Left colon (tissue), 2 donors: ENCODE measurements around the gene FAM25G. TPM values are rescaled to one million over a fixed set of nuclear protein-coding genes. Genes with fewer than 3 reads are reported as not detected.
"Not testable (repeated sequence)": the region's sequence is repeated elsewhere in the genome, so short reads cannot be mapped to it uniquely, and the experiment has no call there.

ENCODE experiments used
- ATAC-seq: fragments of 200-7000 bp; cut with Tn5 transposase; one replicate; pipeline ENCODE4 v1.9.1; 2020; ENCODE audit warnings: mild to moderate bottlenecking, moderate library complexity
- DNase-seq, 2 donors: peaks; one replicate each; pipeline ENCODE4 v3.0.0-alpha.2; 2020
- intact Hi-C, 2 donors: fragments of 100-400 bp; cut with DNase I in 1 of 2; cut with micrococcal nuclease in 1 of 2; formaldehyde crosslinking; loops; one replicate each; pipeline versions ENCODE4 v1.11.2 to v1.14.0; 2022; cut with DNase I, micrococcal nuclease
- total RNA-seq, 2 donors: library from RNA; stranded (reverse); fragmentation: NEBNext Ultra II Directional; extraction: Animal tissue kit (Norgen Biotek cat#: 25700); gene quantifications; one replicate each; pipeline ENCODE4 v1.2.1, GENCODE V29; 2021
- donor health status: DM: no; HTN: no; CAD: no.
- donor health status: DM: yes; HTN: yes; CAD: no.

Gene FAM25G
- total RNA-seq, 2 donors from 2014 or later = 2.7 to 2.9 TPM

DNA sequence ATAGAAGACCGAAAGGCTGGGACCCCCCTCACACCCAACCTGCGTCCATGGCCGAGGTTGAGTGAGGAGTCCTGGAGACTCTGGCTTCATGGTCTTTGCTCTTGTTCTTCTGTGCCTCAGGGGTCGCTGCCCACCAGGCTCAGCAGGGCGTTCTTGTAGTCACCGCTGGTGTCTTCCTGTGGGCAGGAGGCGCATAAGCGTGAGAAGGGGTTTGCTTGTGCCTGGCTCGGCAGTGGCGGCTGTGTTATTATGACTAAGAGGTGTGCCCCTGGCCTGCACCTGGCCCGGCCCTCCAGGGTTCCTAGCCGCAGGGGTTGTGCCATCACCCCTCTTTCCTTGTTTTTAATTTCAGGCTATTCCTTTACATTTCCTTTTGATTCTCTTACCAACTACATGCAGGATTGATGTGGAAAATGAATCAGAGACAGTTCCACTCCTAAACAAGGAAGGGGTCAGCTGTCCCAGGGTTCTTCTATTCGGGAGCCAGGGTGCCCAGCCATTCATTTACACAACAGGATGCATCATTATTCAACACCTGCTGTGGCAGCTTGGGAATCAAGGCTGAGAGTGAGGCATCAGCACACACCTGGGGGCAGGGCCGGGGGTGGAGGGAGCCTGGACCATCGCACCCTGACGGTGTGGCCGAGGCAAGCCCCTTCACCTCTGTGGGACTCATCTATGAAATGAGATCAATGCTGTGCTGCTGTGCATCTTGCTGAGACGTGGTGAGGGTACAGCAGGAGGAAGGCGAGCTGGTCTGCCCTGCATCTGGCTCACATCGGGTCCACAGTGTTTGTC lies 22.6 kb downstream of the FAM25G start:
- DNase-seq, ATAC-seq, intact Hi-C loops: not testable (repeated sequence)

DNA sequence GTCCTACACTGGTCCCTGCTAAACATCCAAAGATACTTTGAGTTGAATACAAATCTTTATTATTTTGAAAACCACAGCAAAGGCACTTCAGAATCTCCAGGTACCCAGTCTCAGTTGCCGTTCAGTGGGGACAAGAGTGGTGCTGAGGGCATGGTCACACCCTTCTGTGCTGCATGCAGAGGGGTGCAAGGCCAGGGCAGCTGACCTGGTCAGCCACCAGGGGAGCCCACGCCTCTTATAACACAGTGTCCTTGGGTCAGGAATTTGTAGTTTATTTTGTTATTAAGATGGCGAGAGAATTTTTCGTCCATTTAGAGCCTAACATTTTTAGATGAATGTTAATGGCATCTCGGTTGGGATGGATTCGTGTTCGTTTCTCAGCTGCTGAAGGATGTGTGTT lies 23.5 kb downstream of the FAM25G start:
- intact Hi-C loops, DNase-seq, ATAC-seq: not testable (repeated sequence)

DNA sequence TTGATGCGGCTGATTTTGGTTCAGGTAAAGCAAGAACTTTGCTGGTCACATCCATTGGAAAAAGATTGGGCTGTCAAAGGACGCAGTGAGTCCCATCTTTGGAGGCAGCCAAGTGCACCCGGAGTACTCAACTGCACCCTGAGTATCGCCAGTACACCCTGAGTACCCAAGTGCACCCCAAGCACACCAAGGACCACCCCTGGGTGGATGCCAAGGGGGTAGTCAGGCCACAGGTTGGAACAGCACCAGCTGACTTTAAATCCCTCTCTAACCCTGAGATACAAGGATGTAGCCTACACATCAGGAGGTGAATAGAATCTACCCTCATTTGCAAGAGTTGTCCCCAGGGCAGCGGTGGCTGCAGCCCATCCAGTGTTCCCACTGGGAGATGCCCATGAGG lies 24.0 kb downstream of the FAM25G start:
- intact Hi-C loops, ATAC-seq, DNase-seq: not testable (repeated sequence)

DNA sequence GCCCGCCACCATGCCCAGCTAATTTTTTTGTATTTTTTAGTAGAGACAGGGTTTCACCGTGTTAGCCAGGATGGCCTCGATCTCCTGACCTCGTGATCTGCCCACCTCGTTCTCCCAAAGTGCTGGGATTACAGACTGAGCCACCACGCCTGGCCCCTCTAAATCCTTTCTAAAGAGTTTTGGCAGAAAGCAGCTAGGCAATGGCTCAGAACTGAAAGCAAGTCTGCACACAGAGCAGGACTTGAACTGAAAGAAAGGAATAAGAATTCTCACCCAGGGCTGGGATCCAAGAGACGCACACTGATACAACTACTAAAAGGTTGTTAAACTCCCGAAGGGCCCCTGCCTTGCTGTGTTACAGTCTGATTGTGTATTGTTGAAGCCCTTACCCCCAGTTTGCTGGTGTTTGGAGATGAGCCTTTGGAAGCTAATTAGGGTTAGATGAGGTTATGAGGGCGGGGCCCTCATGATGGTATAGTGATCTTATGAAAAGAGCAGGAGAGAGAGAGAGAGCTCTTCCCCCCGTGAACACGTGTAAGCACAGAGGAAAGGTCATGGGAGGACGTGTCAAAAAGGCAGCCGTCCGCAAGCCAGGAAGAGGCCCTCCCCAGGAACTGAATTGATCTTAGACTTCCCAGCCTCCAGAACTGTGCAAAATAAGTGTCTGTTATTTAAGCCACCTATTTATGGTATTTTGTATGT lies 26.1 kb downstream of the FAM25G start:
- intact Hi-C loops, DNase-seq, ATAC-seq: not testable (repeated sequence)

DNA sequence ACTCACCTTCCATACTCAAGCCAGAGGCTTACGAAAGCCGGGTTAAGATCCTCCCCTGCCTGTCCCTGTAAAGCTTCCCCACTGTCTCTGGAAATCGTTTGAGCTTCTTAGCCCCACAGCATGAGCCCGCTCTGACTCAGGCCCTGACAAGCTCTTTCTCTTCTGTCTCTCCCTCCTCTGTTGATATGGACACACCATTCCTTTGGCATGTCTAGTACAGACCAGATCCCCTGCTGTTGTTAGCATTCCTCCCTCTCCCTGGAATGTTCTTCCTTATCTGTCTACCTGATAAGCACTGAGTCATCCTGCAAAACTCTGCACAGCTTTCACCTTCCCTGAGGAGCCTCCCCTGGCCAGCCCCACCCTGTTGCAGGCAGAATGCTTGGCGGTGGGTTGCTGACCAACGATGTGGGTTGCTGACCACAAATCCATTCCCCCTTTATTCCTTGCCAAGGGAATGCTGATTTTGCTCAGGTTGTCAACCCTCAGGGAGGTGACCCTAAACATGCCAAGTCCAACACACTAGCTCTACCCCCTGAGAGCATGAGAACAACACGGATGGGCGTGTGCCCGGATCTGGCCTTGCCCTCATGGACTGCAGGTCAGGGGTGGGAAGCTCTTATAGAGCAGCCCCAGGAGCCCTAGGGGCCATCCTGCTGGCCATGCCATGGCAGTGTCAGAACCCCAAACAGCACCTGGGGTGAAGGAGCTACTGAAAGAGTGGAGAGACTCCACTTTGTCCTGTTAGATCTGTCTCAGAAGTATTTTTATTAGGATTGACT lies 28.7 kb downstream of the FAM25G start:
- intact Hi-C loops, DNase-seq: not testable (repeated sequence)
- ATAC-seq = peak; percentile 86

DNA sequence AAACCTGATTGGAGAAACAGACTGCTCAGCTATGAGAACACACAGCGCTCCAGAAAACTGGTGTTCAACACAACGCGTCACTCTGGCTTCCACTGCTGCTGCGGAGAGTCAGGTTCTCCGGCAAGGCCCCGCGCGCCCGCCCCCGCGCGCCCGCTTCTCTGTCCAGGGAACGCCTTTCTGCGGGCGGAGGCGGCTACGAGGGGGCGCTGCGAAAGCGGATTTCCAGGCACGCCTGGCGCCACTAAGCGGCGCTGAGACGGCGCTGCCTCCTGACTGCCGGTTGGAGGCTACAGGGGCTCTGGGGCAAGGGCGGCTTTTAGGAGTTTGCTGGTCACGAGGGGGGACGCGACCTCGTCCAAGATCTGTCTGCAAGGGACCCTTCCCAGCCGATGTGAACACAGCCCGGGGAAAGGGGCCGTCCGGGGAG lies 30.2 kb downstream of the FAM25G start:
- ATAC-seq = peak; percentile 80
- peak in 1 of 2 donors; percentile 37 for DNase-seq
- intact Hi-C loops = not testable (repeated sequence)

DNA sequence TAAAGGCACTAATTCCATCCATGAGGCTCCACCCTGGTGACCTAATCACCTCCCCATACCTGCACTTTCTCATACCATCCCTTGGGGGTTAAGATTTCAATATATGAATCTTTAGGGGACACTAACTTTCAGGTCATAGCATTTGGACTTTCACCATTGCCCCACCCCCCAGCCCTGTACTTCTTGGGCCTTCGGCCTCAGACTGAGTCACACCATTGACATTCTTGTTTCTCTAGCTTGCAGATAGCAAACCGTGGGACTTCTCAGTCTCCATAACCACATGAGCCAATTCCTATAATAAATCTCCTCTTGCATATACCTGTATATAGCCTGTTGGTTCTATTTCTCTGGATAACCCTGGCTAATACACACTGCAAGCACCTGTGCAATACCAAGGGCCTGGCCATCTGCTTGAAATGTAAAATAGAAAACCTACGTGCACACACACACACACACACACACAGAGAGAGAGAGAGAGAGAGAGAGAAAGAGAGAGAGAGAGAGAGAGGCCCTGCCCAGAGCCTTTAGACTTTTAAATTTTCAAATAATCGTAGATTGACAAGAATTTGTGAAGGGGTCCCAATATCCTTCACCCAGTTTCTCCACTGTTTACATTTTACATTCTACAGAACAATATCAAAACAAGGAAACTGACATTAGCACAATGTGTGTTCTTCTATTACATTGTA lies 32.9 kb downstream of the FAM25G start:
- ATAC-seq = no peak
- no peak for DNase-seq
- intact Hi-C loops = no loop called here

DNA sequence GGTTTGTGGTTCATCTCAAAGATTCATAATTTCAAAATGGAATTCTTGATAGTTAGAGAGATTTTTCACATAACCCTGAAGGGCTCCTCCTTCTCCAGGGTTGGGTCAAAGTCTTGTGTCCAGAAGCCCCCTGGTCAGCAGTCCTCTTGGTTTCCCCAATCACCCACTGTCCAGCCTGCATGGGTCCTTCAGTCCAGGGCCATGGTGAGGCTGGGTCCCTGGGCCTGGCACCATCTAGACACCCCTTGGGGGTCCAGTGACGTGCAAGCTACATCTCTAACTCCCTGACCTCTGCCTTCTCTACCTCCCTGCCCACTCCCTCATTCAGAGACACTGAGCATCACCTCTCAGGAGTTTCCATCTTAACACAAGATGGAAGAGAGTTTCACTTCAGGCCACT lies 33.7 kb downstream of the FAM25G start:
- DNase-seq (no peak), ATAC-seq (no peak)
- intact Hi-C loops = no loop called here

DNA sequence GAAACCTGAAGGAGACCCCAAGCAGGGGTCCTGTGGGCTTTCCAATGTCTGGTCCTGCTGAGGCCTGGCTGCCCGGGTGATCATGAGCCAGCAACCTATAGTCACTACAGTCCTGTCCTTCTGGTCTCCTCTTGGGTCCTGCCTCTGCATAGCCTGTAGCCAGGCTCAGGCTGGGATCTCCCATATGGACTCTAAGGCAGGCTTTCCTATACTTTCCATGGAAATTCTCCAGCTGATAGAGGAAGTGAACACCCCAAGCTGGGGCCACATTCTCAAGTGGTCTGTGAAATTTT lies 34.0 kb downstream of the FAM25G start:
- DNase-seq = no peak
- intact Hi-C loops = no loop called here
- ATAC-seq = no peak

DNA sequence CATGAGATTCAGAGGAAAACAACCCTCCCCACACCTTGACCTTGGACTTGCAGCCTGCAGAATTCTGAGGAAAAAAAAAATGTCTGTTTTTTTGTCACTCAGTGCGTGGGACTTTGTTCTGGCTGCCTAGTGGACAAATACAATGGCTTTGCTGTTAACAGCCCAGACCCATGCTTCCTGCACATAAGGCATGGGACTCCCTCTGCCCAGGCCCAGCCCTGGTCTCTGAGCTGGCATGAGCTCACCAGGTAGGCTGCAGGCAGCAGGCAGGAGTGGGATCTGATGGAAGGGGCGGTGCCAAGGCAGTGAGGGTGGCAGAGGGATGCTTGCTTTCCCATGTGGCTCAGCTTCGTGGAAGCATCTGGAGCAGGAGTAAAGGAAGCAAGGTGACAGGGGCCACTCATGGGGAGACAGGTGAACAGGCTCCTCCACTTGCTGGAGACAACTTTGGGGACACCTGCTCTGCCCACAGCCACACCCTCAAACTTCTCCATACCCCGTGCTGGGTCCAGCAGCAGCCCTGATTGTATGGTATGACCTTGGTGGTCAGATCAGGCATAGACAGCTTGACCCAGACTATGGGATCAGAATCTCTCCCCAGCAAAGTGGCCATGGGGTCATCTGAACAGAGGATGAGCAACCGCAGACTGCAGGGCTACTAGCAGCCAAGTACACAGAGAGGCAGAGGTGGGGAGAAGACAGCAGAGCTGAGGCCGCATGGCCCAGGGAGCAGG lies 34.5 kb downstream of the FAM25G start:
- DNase-seq (no peak), ATAC-seq (no peak)
- intact Hi-C loops = no loop called here

DNA sequence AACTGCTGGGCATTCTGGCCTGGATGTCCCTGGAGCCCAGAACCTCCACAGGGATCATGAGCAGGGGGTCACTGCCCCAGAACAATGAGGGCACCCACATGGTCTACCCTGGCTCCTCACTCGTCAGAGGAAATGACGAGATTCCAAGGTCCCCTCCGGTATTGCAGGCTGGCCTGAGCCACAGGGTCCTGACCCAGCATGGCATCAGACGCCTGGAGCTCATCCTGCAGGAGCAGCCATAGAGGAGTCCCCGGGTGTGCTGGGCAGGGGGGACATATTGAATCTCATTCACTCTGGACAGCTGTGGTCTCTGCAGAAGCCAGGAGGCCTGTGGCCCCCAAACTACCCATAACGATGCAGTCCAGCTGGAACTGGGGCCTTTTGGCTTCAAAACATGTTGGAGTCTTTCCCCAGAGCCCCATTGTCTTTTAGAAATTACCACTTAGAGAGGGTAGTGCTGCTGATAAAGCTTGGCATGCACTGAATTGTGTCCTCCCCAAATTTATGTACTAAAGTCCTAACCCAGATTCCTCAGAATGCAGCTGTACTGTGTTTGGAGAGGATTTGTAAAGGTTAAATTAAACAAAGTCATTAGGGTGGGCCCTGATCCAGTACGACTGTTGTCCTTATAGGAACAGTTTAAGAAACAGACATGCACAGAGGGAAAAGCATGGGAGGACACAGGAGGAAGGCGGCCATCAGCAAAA lies 35.3 kb downstream of the FAM25G start:
- no peak for DNase-seq
- no peak for ATAC-seq
- intact Hi-C loops = no loop called here

DNA sequence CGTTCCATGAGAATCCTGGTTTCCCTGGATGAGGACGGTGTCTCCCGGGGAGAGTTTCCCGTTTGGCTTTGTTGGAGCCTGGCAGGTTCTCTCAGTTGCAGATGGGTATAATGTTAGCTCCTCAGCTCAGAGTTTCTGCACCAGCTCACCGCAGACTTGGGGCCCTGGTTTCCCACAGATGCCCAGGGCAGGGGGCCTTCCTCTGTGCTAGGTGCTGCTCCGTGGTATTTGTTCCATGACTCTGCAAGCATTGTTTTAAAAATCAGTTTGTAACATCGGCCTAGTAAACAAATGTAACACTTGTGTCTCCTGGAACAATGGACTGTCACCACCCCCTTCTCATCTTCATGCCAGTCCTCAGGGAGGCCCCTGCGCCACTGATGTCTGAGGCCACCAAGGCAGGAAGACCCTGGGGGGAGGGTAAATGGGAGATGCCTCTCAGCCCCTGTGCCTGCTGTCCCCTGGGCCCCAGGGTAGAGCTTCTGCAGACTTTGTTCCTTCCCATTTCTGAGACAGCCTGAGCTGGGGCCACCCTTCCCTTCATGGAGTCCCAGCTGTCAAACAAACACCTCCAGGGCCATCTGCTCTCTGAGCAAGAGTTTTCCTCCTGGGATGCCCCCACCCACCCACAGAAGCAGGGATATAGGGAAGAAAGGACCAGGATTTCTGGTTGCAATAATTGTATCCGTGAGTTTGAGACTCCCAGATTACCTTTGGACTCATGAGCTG lies 36.0 kb downstream of the FAM25G start:
- DNase-seq, ATAC-seq, intact Hi-C loops: not testable (repeated sequence)

DNA sequence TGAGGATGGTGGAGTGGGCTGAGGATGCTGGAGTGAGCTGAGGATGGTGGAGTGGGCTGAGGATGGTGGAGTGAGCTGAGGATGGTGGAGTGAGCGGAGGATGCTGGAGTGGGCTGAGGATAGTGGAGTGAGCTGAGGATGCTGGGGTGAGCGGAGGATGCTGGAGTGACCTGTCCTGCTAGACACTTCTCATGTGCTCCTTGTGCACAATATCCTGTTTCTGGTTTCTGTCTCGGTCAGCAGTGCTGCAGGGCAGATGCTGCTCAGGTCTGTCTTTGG lies 36.8 kb downstream of the FAM25G start:
- intact Hi-C loops = no loop called here
- ATAC-seq (no peak), DNase-seq (no peak)

DNA sequence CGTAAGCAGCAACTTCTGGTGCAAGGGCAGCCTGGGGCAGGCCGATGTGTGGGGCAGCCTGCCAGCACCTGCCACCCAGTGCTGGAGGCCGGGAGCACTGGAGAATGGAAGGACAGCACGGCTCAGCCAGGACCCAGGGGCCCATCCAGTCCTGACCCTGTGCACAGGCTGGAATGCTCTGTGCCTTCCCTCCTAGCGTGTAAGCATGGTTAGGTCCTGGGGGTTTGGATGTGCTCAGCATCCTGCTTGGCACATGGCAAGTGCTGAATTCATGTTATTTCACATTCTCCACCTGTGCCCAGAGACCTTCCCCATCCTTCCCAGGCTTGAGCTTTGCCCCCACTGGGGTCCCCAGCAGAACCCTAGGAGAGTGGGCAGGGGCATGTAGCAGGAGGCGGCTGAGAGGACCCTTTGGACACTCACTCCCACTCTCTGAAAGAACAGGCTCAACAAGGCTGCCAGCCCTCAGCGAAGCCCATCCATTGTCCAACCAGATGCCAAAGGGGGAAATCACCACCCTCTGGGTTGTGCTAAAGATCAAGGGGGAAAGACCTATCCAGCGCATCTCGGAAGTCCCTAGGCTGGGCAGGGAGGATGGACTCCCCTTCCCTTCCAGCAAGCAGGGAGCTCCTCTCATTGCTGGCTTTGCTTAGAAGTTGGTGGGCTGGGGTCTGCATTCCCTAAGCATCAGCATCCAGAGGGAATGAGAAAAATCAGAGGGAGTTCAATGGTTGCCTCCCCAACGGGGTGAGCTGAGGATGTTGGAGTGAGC lies 37.3 kb downstream of the FAM25G start:
- ATAC-seq (no peak), DNase-seq (no peak)
- intact Hi-C loops = no loop called here

DNA sequence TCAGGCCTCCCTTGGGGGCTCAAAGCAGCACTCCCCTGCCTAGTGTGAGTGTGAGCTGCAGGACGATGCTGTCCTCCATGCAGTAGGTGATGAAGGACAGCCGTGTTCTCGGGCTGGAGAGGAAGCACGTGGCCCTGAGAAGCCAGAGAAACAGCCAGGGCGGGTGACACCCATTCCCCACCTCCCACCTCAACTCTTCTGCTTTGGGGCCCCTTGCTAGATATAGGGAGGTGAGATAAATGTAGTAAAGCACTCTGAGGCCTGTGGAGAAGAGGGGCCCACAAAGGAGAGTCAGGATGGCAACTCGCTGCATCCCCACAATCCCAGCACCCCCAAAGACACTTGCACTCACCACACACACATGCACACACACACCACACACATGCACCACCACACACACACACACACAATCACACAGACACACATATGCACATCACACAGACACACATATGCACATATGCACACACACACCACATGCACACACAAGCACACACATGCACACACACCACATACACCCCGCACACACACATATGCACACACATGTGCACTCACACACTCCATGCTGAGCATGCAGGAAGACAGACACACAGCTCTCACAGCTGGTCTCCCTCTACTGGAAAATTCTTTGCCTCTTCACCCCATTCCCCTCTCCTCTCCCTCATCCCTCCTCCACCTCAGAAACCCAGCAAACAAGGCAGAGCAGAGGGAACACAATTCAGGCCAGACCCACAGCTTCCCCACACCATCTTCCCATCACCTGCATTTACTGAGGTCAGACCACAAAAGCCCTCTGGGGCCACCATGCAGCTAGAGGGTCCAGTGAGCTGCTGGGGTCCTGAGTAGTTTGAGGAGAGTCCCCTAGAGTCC lies 38.1 kb downstream of the FAM25G start:
- ATAC-seq = no peak
- DNase-seq = no peak
- intact Hi-C loops = no loop called here
